ENCODE measurements around the gene GAL. TPM values are rescaled to one million over a fixed set of nuclear protein-coding genes. Genes with fewer than 3 reads are reported as not detected.

GAL gene
- total RNA-seq, 1 donor from 2014 or later = 15.9 TPM

DNA sequence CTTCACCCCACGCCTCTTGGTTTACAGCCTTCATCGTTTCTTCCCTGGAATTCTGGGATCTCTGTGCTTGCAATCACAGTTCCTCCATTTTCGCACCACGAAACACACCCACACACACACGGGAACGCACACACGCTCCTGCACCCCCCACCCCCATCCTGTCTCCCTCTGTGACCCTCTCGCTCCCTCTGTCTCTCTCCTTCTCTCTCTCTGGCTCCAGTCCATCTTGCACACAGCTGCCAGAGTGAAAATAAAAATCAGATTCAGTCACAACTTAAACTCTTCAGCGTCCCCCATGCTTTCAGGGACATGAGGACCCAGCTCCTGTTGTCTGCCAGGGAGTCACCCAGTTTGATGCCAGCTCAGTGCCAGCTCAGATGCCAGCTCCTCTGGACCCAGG is 3.0 kb downstream of the GAL start:
- Mint-ChIP-seq H3K4me1 (ENCODE audit: unreplicated experiment) (no peaks in the 10 kb centered on the region), H3K27me3 (ENCODE audit: unreplicated experiment) (peaks cover 22% of the 10 kb centered on the region), H3K36me3 (ENCODE audit: low read depth, unreplicated experiment) (no peaks in the 10 kb centered on the region), H3K9me3 (ENCODE audit: unreplicated experiment) (no peaks in the 10 kb centered on the region), H3K27ac (ENCODE audit: unreplicated experiment) (no peak overlapping the region), H3K4me3 (ENCODE audit: unreplicated experiment) (no peak overlapping the region)
- TF ChIP-seq, protein P1, sequence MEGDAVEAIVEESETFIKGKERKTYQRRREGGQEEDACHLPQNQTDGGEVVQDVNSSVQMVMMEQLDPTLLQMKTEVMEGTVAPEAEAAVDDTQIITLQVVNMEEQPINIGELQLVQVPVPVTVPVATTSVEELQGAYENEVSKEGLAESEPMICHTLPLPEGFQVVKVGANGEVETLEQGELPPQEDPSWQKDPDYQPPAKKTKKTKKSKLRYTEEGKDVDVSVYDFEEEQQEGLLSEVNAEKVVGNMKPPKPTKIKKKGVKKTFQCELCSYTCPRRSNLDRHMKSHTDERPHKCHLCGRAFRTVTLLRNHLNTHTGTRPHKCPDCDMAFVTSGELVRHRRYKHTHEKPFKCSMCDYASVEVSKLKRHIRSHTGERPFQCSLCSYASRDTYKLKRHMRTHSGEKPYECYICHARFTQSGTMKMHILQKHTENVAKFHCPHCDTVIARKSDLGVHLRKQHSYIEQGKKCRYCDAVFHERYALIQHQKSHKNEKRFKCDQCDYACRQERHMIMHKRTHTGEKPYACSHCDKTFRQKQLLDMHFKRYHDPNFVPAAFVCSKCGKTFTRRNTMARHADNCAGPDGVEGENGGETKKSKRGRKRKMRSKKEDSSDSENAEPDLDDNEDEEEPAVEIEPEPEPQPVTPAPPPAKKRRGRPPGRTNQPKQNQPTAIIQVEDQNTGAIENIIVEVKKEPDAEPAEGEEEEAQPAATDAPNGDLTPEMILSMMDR (IDR thresholded peaks at IDR 0.05; ENCODE audit: unreplicated experiment) = no peak
- DNase-seq (ENCODE audit: low spot score) = no peak

DNA sequence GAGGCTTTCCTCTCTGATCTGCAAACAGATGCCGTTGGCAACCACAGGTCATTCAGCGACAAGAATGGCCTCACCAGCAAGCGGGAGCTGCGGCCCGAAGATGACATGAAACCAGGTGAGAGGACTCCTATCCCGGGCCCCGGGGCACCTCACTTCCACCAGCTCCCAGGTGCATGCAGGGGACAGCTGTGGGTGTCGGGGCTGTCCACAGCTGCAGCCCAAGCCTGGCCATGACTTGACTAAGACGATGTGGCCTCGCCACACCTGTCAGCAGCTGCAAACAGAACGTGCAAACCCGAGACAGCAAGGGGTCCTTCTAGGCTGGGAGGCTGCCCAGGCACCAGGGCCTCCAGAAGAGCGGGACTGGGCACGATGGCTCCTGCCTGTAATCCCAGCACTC is 3.6 kb downstream of the GAL start:
- TF ChIP-seq, protein P1 (IDR thresholded peaks at IDR 0.05; ENCODE audit: unreplicated experiment) = no peak
- no peak overlapping the region for H3K27ac Mint-ChIP-seq (ENCODE audit: unreplicated experiment)
- no peaks in the 10 kb centered on the region for H3K36me3 Mint-ChIP-seq (ENCODE audit: low read depth, unreplicated experiment)
- no peaks in the 10 kb centered on the region for H3K9me3 Mint-ChIP-seq (ENCODE audit: unreplicated experiment)
- peaks cover 22% of the 10 kb centered on the region for H3K27me3 Mint-ChIP-seq (ENCODE audit: unreplicated experiment)
- no peak for DNase-seq (ENCODE audit: low spot score)
- H3K4me1 Mint-ChIP-seq (ENCODE audit: unreplicated experiment) = no peaks in the 10 kb centered on the region
- no peak overlapping the region for H3K4me3 Mint-ChIP-seq (ENCODE audit: unreplicated experiment)

DNA sequence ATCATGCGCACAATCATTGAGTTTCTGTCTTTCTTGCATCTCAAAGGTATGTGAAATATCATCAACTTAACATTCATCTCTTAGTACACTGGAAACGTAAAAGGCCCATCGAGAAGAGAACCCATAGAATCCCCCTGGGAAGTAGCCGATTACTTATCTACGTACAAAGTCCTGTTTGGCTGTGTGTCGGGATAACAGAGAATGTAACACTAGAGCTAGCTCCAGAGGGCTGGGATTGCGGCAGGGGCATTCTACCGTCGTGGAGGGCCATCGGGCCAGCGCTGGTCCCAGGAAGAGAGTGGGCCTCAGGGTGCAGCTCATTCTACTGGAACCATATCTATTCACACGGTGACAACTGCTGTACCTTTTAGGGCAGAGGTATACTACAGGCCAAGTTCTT is 4.5 kb downstream of the GAL start:
- Mint-ChIP-seq H3K9me3 (ENCODE audit: unreplicated experiment) (no peaks in the 10 kb centered on the region), H3K4me3 (ENCODE audit: unreplicated experiment) (no peak overlapping the region), H3K27me3 (ENCODE audit: unreplicated experiment) (peaks cover 22% of the 10 kb centered on the region), H3K27ac (ENCODE audit: unreplicated experiment) (no peak overlapping the region), H3K36me3 (ENCODE audit: low read depth, unreplicated experiment) (no peaks in the 10 kb centered on the region), H3K4me1 (ENCODE audit: unreplicated experiment) (no peaks in the 10 kb centered on the region)
- no peak for DNase-seq (ENCODE audit: low spot score)
- TF ChIP-seq, protein P1 (IDR thresholded peaks at IDR 0.05; ENCODE audit: unreplicated experiment) = no peak

DNA sequence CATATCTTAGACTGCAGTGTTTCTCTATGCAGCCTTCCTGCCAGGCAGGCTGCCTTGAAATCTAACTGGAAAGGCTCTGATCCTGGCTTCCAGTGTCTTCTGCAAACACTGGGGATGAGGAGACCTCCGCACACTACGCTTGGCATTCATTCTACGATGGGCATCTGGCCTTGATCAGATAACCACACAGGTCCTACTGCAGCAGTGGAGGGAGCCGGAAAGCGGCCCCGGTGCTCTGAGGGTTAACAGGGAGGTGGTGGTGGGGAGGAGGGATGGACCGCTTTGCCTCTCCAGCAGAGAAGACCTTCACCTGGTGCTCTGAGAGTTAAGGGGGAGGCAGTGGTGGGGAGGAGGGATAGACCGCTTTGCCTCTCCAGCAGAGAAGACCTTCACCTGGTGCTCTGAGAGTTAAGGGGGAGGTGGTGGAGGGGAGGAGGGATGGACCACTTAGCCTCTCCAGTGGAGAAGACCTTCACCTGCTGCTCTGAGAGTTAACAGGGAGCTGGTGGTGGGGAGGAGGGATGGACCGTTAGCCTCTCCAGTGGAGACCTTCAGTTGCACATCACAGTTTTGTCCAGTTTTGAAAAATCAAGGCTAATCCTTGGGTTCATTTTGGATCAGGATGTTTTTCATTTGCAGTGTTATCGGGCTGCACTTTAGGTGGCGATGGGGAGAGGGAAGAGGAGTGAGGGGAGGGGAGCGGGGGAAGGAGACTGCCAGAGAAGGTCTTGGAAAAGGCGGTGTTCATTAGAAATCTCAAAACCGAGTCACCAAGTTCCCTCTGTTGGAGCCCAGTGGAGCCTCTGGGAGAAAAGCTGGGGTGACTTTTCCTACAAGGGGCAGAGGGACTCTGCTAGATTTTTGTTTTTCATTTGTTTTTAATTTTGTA is 5.6 kb downstream of the GAL start:
- no peak overlapping the region for H3K27ac Mint-ChIP-seq (ENCODE audit: unreplicated experiment)
- TF ChIP-seq, protein P1 (IDR thresholded peaks at IDR 0.05; ENCODE audit: unreplicated experiment) = no peak
- DNase-seq (ENCODE audit: low spot score) = no peak
- H3K27me3 Mint-ChIP-seq (ENCODE audit: unreplicated experiment) = peaks cover 22% of the 10 kb centered on the region
- no peaks in the 10 kb centered on the region for H3K9me3 Mint-ChIP-seq (ENCODE audit: unreplicated experiment)
- no peaks in the 10 kb centered on the region for H3K4me1 Mint-ChIP-seq (ENCODE audit: unreplicated experiment)
- no peak overlapping the region for H3K4me3 Mint-ChIP-seq (ENCODE audit: unreplicated experiment)
- H3K36me3 Mint-ChIP-seq (ENCODE audit: low read depth, unreplicated experiment) = no peaks in the 10 kb centered on the region

DNA sequence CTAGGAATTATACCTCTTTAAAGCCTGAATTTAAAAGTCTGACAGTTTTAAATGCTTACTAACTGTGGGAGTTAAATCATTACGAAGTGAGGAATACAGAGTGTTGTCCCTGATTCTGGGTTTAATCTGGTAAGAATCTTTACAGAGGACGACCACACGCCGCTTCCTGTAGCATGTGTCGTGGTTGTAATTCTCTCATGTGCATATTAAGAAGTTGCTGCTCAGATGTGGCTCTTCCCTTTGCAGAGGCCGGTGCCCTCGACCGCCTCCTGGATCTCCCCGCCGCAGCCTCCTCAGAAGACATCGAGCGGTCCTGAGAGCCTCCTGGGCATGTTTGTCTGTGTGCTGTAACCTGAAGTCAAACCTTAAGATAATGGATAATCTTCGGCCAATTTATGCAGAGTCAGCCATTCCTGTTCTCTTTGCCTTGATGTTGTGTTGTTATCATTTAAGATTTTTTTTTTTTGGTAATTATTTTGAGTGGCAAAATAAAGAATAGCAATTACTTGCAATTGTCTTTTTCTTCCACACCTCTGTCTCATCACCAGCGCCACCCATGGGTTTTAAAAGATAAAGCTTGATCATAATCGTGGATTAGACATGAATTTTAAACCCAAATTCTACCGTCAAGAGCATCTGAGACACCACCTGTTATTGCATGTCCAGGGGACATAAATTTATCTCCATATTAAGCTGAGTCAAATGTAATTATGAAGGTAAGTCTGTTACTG is 6.5 kb downstream of the GAL start:
- Mint-ChIP-seq H3K27ac (ENCODE audit: unreplicated experiment) (no peak overlapping the region), H3K27me3 (ENCODE audit: unreplicated experiment) (peaks cover 14% of the 10 kb centered on the region), H3K4me3 (ENCODE audit: unreplicated experiment) (no peak overlapping the region), H3K9me3 (ENCODE audit: unreplicated experiment) (no peaks in the 10 kb centered on the region), H3K4me1 (ENCODE audit: unreplicated experiment) (no peaks in the 10 kb centered on the region), H3K36me3 (ENCODE audit: low read depth, unreplicated experiment) (no peaks in the 10 kb centered on the region)
- TF ChIP-seq, protein P1 (IDR thresholded peaks at IDR 0.05; ENCODE audit: unreplicated experiment) = no peak
- DNase-seq (ENCODE audit: low spot score) = no peak

Measured in endothelial cell (in vitro differentiated cells).